MM.1S (cell line): ENCODE results near the gene DAAM1.

Source experiments
- EZH2 ChIP-seq: fragments of 300-600 bp; sonication (generic); optimal IDR thresholded peaks from 2 replicates; pipeline ENCODE3; 2017; ENCODE audit warnings: low read depth, mild to moderate bottlenecking, antibody characterized with exemption, low read length, mixed read lengths
- EZH2phosphoT487 ChIP-seq: fragments of 300-600 bp; sonication (generic); IDR thresholded peaks from 2 replicates; pipeline ENCODE4 v1.6.1; 2018; ENCODE audit warnings: antibody characterized with exemption, low read length
- TF ChIP-seq, protein P1 (sequence below): fragments of 300-600 bp; sonication (generic); IDR thresholded peaks from 2 replicates; pipeline ENCODE4 v1.5.1; 2016; ENCODE audit warnings: antibody characterized with exemption, low read length, mixed read lengths

DNA sequence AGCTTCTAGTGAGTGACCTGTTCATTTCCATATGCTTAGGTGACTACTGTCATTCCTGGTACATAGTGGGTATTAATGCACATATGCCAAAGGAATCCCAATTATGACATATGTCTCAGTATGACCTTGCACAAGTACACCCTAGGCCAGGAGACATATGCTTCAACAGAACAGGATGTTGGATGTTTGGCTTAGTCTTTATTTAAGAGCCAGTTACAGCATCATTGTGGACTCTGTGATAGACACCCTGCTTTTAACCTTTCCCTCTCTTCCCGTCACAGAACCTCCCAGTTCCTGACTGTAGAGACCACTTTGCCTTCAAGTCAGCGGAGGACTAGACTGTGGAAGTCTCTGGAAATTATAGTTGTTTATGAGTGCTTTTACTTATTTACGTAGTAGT, 72.9 kb downstream of the DAAM1 start:
- TF ChIP-seq, protein P1, sequence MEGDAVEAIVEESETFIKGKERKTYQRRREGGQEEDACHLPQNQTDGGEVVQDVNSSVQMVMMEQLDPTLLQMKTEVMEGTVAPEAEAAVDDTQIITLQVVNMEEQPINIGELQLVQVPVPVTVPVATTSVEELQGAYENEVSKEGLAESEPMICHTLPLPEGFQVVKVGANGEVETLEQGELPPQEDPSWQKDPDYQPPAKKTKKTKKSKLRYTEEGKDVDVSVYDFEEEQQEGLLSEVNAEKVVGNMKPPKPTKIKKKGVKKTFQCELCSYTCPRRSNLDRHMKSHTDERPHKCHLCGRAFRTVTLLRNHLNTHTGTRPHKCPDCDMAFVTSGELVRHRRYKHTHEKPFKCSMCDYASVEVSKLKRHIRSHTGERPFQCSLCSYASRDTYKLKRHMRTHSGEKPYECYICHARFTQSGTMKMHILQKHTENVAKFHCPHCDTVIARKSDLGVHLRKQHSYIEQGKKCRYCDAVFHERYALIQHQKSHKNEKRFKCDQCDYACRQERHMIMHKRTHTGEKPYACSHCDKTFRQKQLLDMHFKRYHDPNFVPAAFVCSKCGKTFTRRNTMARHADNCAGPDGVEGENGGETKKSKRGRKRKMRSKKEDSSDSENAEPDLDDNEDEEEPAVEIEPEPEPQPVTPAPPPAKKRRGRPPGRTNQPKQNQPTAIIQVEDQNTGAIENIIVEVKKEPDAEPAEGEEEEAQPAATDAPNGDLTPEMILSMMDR, result no peak
- TF ChIP-seq EZH2phosphoT487 (no peak), EZH2 (no peak)
